HG03457 (cell line): Measurements from ENCODE around the gene FRMPD2.
A peak's percentile ranks its signal among the peaks of the same experiment; 100 is the strongest.

Source experiments
- ATAC-seq: cut with Tn5 transposase; IDR thresholded peaks from one replicate; pipeline ENCODE4 v1.9.1; 2021; ENCODE audit warnings: moderate number of reproducible peaks; ENCODE audit not compliant: unreplicated experiment

Gene FRMPD2

GRCh38 chr10:48274636-48275035 lies at the start of gene FRMPD2:
Gene FRMPD2 (minus strand): TSS chr10:48274696. CDS start chr10:48274567, 129 bp downstream.
- ATAC-seq: no peak

GRCh38 chr10:48322017-48322416 lies 47.5 kb upstream of the FRMPD2 start:
- no peak for ATAC-seq

- no peak for ATAC-seq
Observed at GRCh38 chr10:48317321-48317990, 43.0 kb upstream of the FRMPD2 start.

- no peak for ATAC-seq
Observed at GRCh38 chr10:48316236-48316635, 41.7 kb upstream of the FRMPD2 start.

GRCh38 chr10:48314107-48314506 lies 39.6 kb upstream of the FRMPD2 start:
- no peak for ATAC-seq

GRCh38 chr10:48309711-48310226 lies 35.3 kb upstream of the FRMPD2 start:
- no peak for ATAC-seq

- no peak for ATAC-seq
Observed at GRCh38 chr10:48307711-48308018, 33.2 kb upstream of the FRMPD2 start.

- peak; percentile 25 for ATAC-seq
Observed at GRCh38 chr10:48306870-48307710, 32.6 kb upstream of the FRMPD2 start.

- peak; percentile 76 for ATAC-seq
Observed at GRCh38 chr10:48306265-48306869, 31.9 kb upstream of the FRMPD2 start, which contains the start of gene MAPK8. Gene MAPK8 (plus strand): TSS chr10:48306677. CDS start chr10:48401661, 94,984 bp downstream.

GRCh38 chr10:48305905-48306264 lies 31.4 kb upstream of the FRMPD2 start:
- no peak for ATAC-seq

- no peak for ATAC-seq
Observed at GRCh38 chr10:48302515-48303476, 28.3 kb upstream of the FRMPD2 start.

- ATAC-seq: no peak
Observed at GRCh38 chr10:48300556-48300955, 26.1 kb upstream of the FRMPD2 start.

- no peak for ATAC-seq
Observed at GRCh38 chr10:48299692-48300091, 25.2 kb upstream of the FRMPD2 start.

GRCh38 chr10:48299066-48299465 lies 24.6 kb upstream of the FRMPD2 start:
- ATAC-seq: no peak

- ATAC-seq: no peak
Observed at GRCh38 chr10:48296576-48297098, 22.1 kb upstream of the FRMPD2 start.

- no peak for ATAC-seq
Observed at GRCh38 chr10:48294431-48294830, 19.9 kb upstream of the FRMPD2 start.

GRCh38 chr10:48292616-48293015 lies 18.1 kb upstream of the FRMPD2 start:
- ATAC-seq: no peak

- ATAC-seq: no peak
Observed at GRCh38 chr10:48291190-48291589, 16.7 kb upstream of the FRMPD2 start.

- no peak for ATAC-seq
Observed at GRCh38 chr10:48290286-48290685, 15.8 kb upstream of the FRMPD2 start.

- ATAC-seq: no peak
Observed at GRCh38 chr10:48289501-48290238, 15.2 kb upstream of the FRMPD2 start.
